ENCODE measurements around the gene PNPO. TPM values are rescaled to one million over a fixed set of nuclear protein-coding genes. Genes with fewer than 3 reads are reported as not detected.

PNPO gene
- total and polyA plus RNA-seq, 2 of the 4 experiments (the other 2 are of a cell fraction): 13.9 to 34.1 TPM

GRCh38 chr17:47968836-47969235 is 27.5 kb downstream of the PNPO start:
- Histone ChIP-seq H3K23ac (ENCODE audit: low read depth, low read length) (no peak overlapping the region), H3K27ac (ENCODE audit: insufficient read depth, low read length) (peak overlapping the region; percentile 9; the same call in 1 of the 2 replicates), H4K5ac (ENCODE audit: low read depth, low read length) (no peak overlapping the region), H3K36me3 (ENCODE audit: control insufficient read depth, insufficient read depth, low read length) (peaks cover 2% of the 10 kb centered on the region; the same call in 1 of the 2 replicates), H3K14ac (replicated peaks; ENCODE audit: low read depth, low read length) (no peak overlapping the region), H3K4me2 (ENCODE audit: low read depth, low read length) (no peak overlapping the region), H4K91ac (ENCODE audit: insufficient read depth, low read depth, low read length) (peak overlapping the region; percentile 31), H4K8ac (ENCODE audit: low read depth in 2 of 2, low read length in 2 of 2) (no peak overlapping the region), H2AK9ac (replicated peaks; ENCODE audit: low read depth, low read length, poor library complexity) (no peak overlapping the region), H2BK20ac (ENCODE audit: low read depth, low read length) (peak overlapping the region; percentile 44; the same call in 1 of the 2 replicates), H3K4me1 (ENCODE audit: control insufficient read depth, insufficient read depth, low read length) (peaks cover 17% of the 10 kb centered on the region), H3K4ac (ENCODE audit: low read depth, low read length) (no peak overlapping the region), H2BK15ac (ENCODE audit: low read depth, low read length) (no peak overlapping the region), H3K18ac (ENCODE audit: low read depth, low read length) (no peak overlapping the region), H3K27me3 (ENCODE audit: control insufficient read depth, insufficient read depth, low read length) (no peaks in the 10 kb centered on the region), H3K4me3 (ENCODE audit: insufficient read depth, low read depth, low read length) (no peak overlapping the region), H3K9me1 (ENCODE audit: insufficient read depth, low read length) (peaks cover 12% of the 10 kb centered on the region), H4K20me1 (ENCODE audit: insufficient read depth, low read length) (no peaks in the 10 kb centered on the region), H3K56ac (ENCODE audit: extremely low read depth, insufficient read depth, low read length) (no peak overlapping the region), H3K79me1 (ENCODE audit: low read depth in 1 of 2, low read length in 2 of 2) (peaks cover 14 to 33% of the 10 kb centered on the region in 2 experiments), H2AK5ac (ENCODE audit: low read depth, low read length) (peak overlapping the region; percentile 73; the same call in 1 of the 2 replicates), H3K9ac (ENCODE audit: low read depth, low read length) (no peak overlapping the region), H2BK5ac (ENCODE audit: low read depth, low read length, poor library complexity, severe bottlenecking) (no peak overlapping the region), H3K9me3 (ENCODE audit: control insufficient read depth, insufficient read depth, low read length) (no peaks in the 10 kb centered on the region), H2BK120ac (ENCODE audit: low read depth, low read length) (no peak overlapping the region; the same call in 1 of the 2 replicates), H2AFZ (replicated peaks; ENCODE audit: low read length, poor library complexity) (no peak overlapping the region)
- ChIA-PET POLR2A (ENCODE audit: unreplicated experiment) (no interaction called here), CTCF (interaction anchor here (1.0 to 1.3 kb wide), 2 partner anchors 19 to 22 kb away, joined by 4 read pairs; no protein-coding TSS in a partner anchor)
- intact Hi-C loops (cut with micrococcal nuclease): no loop called here
- peak; percentile 45 for DNase-seq
- 100% methylated on average over 3 of the region's 5 CpGs; no CpG with 5 or more reads in 1 of the 2 experiments for WGBS, 2 experiments (ENCODE audit: extremely low coverage in 2 of 2, insufficient read length in 1 of 2)
- no peak for ATAC-seq (ENCODE audit: low read depth)
- dilution Hi-C loops (cut with HindIII; ENCODE audit: low sequenced_read_pairs, unreplicated experiment): no loop called here
- BruUV-seq (replicated peaks): no TSS peak
- TF ChIP-seq RFX5 (IDR thresholded peaks at IDR 0.05; ENCODE audit: low read depth, low read length): no peak
- no peak for TF ChIP-seq MAZ (IDR thresholded peaks at IDR 0.05; ENCODE audit: borderline replicate concordance, low read depth, low read length)
- in situ Hi-C loops (cut with MboI; ENCODE audit: low sequenced_read_pairs): no loop called here
